ENCODE measurements around the gene ARMC7.

ARMC7 gene

GRCh38 chr17:75093548-75094158 is 16.1 kb upstream of the ARMC7 start:
- DNase-seq (ENCODE audit: low read depth, low spot score): no peak
- CTCF ChIA-PET: interaction anchor here (5.1 to 5.8 kb wide), 2 partner anchors 12 to 21 kb away, joined by 36 to 43 read pairs; no protein-coding TSS in a partner anchor
- H3K4me3 ChIP-seq (ENCODE audit: low read depth, low read length): no peak overlapping the region
- TF ChIP-seq CTCF (IDR thresholded peaks at IDR 0.05; ENCODE audit: insufficient read depth, low read length, missing control alignments): no peak
- POLR2A ChIA-PET: no interaction called here

GRCh38 chr17:75094871-75095399 is 14.8 kb upstream of the ARMC7 start:
- CTCF ChIA-PET: interaction anchor here (1.3 to 5.8 kb wide), 3 partner anchors 11 to 20 kb away, joined by 3 to 43 read pairs (median 36); partner anchors contain the start of gene ARMC7
- no peak overlapping the region for H3K4me3 ChIP-seq (ENCODE audit: low read depth, low read length)
- POLR2A ChIA-PET: no interaction called here
- TF ChIP-seq CTCF (IDR thresholded peaks at IDR 0.05; ENCODE audit: insufficient read depth, low read length, missing control alignments): no peak
- DNase-seq (ENCODE audit: low read depth, low spot score): no peak

- ChIA-PET CTCF (interaction anchor here (1.0 to 5.8 kb wide), 6 partner anchors 8 to 36 kb away, joined by 3 to 43 read pairs (median 3); partner anchors contain the start of genes ARMC7 and SLC16A5), POLR2A (interaction anchor here (0.7 to 1.0 kb wide), 3 partner anchors 9 to 16 kb away, joined by 3 to 4 read pairs (median 3); partner anchors contain the start of gene ARMC7)
- DNase-seq (ENCODE audit: low read depth, low spot score): no peak
- TF ChIP-seq CTCF (IDR thresholded peaks at IDR 0.05; ENCODE audit: insufficient read depth, low read length, missing control alignments): no peak
- H3K4me3 ChIP-seq (ENCODE audit: low read depth, low read length): no peak overlapping the region
Measured at GRCh38 chr17:75096082-75096625, 13.6 kb upstream of the ARMC7 start.

- ChIA-PET POLR2A (no interaction called here), CTCF (interaction anchor here (1.3 to 5.8 kb wide), 3 partner anchors 8 to 37 kb away, joined by 5 to 43 read pairs (median 36); no protein-coding TSS in a partner anchor)
- TF ChIP-seq CTCF (IDR thresholded peaks at IDR 0.05; ENCODE audit: insufficient read depth, low read length, missing control alignments): no peak
- DNase-seq (ENCODE audit: low read depth, low spot score): no peak
- H3K4me3 ChIP-seq (ENCODE audit: low read depth, low read length): no peak overlapping the region
Measured at GRCh38 chr17:75097865-75098264, 11.9 kb upstream of the ARMC7 start.

GRCh38 chr17:75098861-75099260 is 10.9 kb upstream of the ARMC7 start:
- ChIA-PET CTCF (interaction anchor here (0.9 to 3.0 kb wide), 3 partner anchors 12 to 39 kb away, joined by 3 to 14 read pairs (median 3); no protein-coding TSS in a partner anchor), POLR2A (interaction anchor here (1.2 kb wide), 1 partner anchor 9 kb away, joined by 4 read pairs; no protein-coding TSS in a partner anchor)
- H3K4me3 ChIP-seq (ENCODE audit: low read depth, low read length): no peak overlapping the region
- no peak for DNase-seq (ENCODE audit: low read depth, low spot score)
- no peak for TF ChIP-seq CTCF (IDR thresholded peaks at IDR 0.05; ENCODE audit: insufficient read depth, low read length, missing control alignments)

Data from AG04449 (cell line).